ENCODE data around the gene CFHR4. TPM values are rescaled to one million over a fixed set of nuclear protein-coding genes. Genes with fewer than 3 reads are reported as not detected.

CFHR4 gene
- total RNA-seq, 2 experiments from 2014 or later: not detected

GRCh38 chr1:196951711-196952394 lies 64.0 kb downstream of the CFHR4 start:
- intact Hi-C loops (cut with DNase I, micrococcal nuclease): no loop called here

DNA sequence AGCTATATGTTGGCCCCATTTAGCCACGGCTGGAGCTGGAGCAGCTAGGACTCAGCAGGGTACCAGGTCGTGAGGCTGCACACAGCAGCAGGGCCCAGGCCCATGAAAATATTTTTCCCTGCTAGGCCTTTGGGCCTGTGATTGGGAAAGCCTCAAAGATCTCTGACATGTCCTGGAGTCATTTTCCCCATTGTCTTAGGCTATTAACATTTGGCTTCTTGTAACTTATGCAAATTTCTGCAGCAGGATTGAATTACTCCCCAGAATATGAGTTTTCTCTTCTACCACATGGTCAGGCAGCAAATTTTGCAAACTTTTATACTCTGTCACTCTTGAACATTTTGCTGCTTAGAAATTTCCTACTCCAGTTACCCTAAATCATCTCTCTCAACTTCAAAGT lies 66.9 kb downstream of the CFHR4 start:
- no peak overlapping the region for H3K27ac Mint-ChIP-seq
- H3K27me3 Mint-ChIP-seq: no peaks in the 10 kb centered on the region
- no peaks in the 10 kb centered on the region for H3K4me1 Mint-ChIP-seq
- CTCF ChIA-PET: no interaction called here
- DNase-seq (no peak), ATAC-seq (no peak)
- intact Hi-C loops (cut with DNase I, micrococcal nuclease): no loop called here
- POLR2A ChIA-PET: no interaction called here
- no peaks in the 10 kb centered on the region for H3K36me3 Mint-ChIP-seq (ENCODE audit: low read depth)
- H3K4me3 Mint-ChIP-seq: no peak overlapping the region
- peaks cover 2% of the 10 kb centered on the region for H3K9me3 Mint-ChIP-seq (ENCODE audit: low read depth)

More at GRCh38 chr1:196951711-196952394, 64.0 kb downstream of the CFHR4 start:
- CTCF ChIA-PET: interaction anchor here (0.6 to 1.5 kb wide), 3 partner anchors 15 to 459 kb away, joined by 3 read pairs; no protein-coding TSS in a partner anchor
- no peaks in the 10 kb centered on the region for H3K4me1 Mint-ChIP-seq
- ATAC-seq: no peak
- POLR2A ChIA-PET: no interaction called here
- no peak overlapping the region for H3K4me3 Mint-ChIP-seq
- peaks cover 2% of the 10 kb centered on the region for H3K9me3 Mint-ChIP-seq (ENCODE audit: low read depth)
- peaks cover 2% of the 10 kb centered on the region for H3K27me3 Mint-ChIP-seq
- no peaks in the 10 kb centered on the region for H3K36me3 Mint-ChIP-seq (ENCODE audit: low read depth)
- DNase-seq: no peak
- H3K27ac Mint-ChIP-seq: no peak overlapping the region

- no peak for DNase-seq
- Mint-ChIP-seq H3K36me3 (ENCODE audit: low read depth) (no peaks in the 10 kb centered on the region), H3K27ac (no peak overlapping the region), H3K27me3 (no peaks in the 10 kb centered on the region), H3K4me1 (no peaks in the 10 kb centered on the region), H3K9me3 (ENCODE audit: low read depth) (peaks cover 2% of the 10 kb centered on the region), H3K4me3 (no peak overlapping the region)
- ATAC-seq: no peak
- intact Hi-C loops (cut with DNase I, micrococcal nuclease): no loop called here
- ChIA-PET CTCF (no interaction called here), POLR2A (no interaction called here)
These were observed 68.1 kb downstream of the CFHR4 start for GRCh38 chr1:196955926-196956325.

GRCh38 chr1:196960854-196961253 lies 73.0 kb downstream of the CFHR4 start:
- Mint-ChIP-seq H3K36me3 (ENCODE audit: low read depth) (no peaks in the 10 kb centered on the region), H3K4me3 (no peak overlapping the region), H3K4me1 (no peaks in the 10 kb centered on the region), H3K9me3 (ENCODE audit: low read depth) (peaks cover 4% of the 10 kb centered on the region), H3K27me3 (no peaks in the 10 kb centered on the region), H3K27ac (no peak overlapping the region)
- no peak for DNase-seq
- intact Hi-C loops (cut with DNase I, micrococcal nuclease): no loop called here
- ATAC-seq: no peak
- ChIA-PET CTCF (no interaction called here), POLR2A (no interaction called here)

Other genes starting within 250 kb of the CFHR4 start
- gene CFH, start 236.0 kb upstream of the CFHR4 start, total RNA-seq: 1 to 10 TPM; 1.4 to 1.5 TPM
- gene CFHR3, start 113.2 kb upstream of the CFHR4 start, total RNA-seq: not detected
- not detected for gene CFHR1, start 68.3 kb upstream of the CFHR4 start, total RNA-seq
- not detected for gene CFHR2, start 55.7 kb downstream of the CFHR4 start, total RNA-seq
- gene CFHR5, start 89.5 kb downstream of the CFHR4 start, total RNA-seq: not detected
- not detected for gene F13B, start 179.2 kb downstream of the CFHR4 start, total RNA-seq

All from activated CD4-positive, alpha-beta T cell treated with anti-CD3 and anti-CD28 coated beads for 36 hours (primary cell).